ENCODE measurements around the gene PTPN20. TPM values are rescaled to one million over a fixed set of nuclear protein-coding genes. Genes with fewer than 3 reads are reported as not detected.
"Not testable (repeated sequence)": the region's sequence is repeated elsewhere in the genome, so short reads cannot be mapped to it uniquely, and the experiment has no call there.

The PTPN20 gene
- total RNA-seq, 4 donors from 2014 or later, result 0.24 to 4.8 (median 0.95) TPM; not detected in 1

GRCh38 chr10:46948687-46949518 lies 37.7 kb downstream of the PTPN20 start:
- not testable (repeated sequence) for ATAC-seq (ENCODE audit: low FRiP score); DNase-seq (ENCODE audit: low spot score)

GRCh38 chr10:46952540-46952939 lies 41.3 kb downstream of the PTPN20 start:
- not testable (repeated sequence) for ATAC-seq (ENCODE audit: low FRiP score); DNase-seq (ENCODE audit: low spot score)

DNA sequence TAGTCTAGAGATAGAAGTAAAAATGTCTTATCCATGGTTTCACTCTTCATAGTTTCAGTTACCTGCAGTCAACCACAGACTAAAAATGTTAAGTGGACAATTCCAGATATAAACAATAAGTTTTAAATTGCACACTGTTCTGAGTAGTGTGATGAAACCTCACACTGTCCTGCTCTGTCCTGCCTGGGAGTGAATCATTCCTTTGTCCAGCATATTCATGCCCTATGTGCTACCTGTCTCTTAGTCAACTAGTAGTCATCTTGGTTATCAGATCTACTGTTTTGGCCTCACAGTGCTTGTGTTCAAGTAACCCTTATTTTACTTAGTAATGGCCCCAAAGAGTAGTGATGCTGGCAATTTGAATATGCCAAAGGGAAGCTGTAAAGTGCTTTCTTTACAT lies 49.5 kb downstream of the PTPN20 start:
- DNase-seq (ENCODE audit: low spot score); ATAC-seq (ENCODE audit: low FRiP score): not testable (repeated sequence)

GRCh38 chr10:46963356-46963755 lies 52.1 kb downstream of the PTPN20 start:
- ATAC-seq (ENCODE audit: low FRiP score); DNase-seq (ENCODE audit: low spot score): not testable (repeated sequence)

GRCh38 chr10:46967013-46967412 lies 55.8 kb downstream of the PTPN20 start:
- DNase-seq (ENCODE audit: low spot score); ATAC-seq (ENCODE audit: low FRiP score): not testable (repeated sequence)

DNA sequence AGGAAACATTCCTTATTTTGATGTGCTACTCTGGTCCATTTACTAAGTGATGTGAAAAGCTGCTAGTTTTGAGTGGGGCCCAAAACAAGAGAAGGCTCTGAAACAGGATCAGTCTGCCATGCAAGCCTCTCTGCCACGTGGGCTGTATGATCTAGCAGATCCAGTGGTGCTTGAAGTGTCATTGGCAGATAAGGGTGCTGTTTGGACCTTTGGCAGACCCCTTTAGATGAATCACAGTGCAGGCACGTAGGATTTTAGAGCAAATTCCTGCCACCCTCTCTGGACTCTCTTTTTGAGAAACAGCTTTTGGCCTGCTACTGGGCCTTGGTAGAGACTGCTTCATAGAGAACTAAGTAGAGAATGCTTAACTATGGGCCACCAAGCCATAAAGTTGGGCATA lies 69.0 kb downstream of the PTPN20 start:
- not testable (repeated sequence) for ATAC-seq (ENCODE audit: low FRiP score); DNase-seq (ENCODE audit: low spot score)

DNA sequence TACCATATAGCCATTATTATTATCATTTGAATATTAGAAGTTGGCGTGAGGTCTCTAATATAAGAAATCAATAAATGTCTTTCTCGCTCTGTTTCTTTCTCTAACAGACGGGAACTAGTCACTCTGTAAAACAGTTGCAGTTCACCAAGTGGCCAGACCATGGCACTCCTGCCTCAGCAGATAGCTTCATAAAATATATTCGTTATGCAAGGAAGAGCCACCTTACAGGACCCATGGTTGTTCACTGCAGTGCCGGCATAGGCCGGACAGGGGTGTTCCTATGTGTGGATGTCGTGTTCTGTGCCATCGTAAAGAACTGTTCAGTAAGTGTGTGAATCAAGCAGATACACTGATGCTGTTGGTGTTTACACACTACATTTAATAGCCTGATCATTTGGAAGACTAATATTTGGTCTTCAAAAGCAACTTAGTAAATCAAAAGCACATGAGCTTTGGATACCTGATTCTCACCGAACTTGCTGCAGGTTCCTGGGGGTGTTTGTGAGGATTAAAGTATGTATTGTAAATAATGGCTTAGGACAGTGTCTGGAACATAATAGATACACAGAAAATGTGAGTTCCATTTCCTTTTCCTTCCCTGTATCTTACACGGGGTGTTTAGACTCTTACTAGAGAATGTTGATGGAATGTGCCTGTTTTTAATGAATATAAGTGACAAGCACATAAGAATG lies 76.2 kb downstream of the PTPN20 start:
- ATAC-seq (ENCODE audit: low FRiP score), result peak; percentile 91
- DNase-seq (ENCODE audit: low spot score), result not testable (repeated sequence)

DNA sequence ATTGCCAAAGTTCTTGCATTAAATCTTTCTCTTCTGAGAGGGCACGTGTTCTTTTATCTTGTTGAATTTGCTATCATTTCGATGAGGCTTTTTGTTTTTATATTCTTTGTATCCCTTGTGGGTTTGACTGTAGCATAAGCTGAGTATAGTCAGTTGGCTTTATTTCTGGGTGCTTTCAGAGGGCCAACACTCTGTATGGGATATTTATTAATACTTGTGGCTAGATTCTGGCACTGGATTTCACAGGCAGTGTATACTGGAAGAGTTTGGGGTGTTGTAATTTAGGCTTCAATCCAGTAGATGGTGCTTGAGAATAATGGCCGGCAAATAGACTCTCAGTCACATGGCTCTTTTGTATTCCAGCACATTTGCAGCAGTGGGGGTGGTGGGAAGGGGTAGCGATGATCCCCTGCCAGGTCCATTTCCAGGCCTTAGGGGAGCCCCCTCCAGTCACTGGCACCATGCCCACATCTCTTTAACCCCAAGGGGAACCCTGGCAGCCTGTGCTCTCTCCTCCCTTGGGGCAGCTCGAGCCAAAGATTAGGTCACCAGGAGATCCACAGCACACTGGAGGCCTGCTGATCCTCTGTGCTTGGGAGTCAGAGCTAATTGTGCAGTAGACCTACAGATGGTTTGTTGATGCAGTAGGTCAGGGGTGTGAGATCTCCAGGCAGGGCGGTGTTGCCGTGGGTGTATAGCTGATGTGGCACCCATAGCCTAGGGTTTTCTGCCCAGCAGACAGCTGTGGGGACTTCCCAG lies 81.8 kb downstream of the PTPN20 start:
- no peak for TF ChIP-seq CTCF (IDR thresholded peaks at IDR 0.05)
- DNase-seq (ENCODE audit: low spot score) (no peak), ATAC-seq (ENCODE audit: low FRiP score) (peak; percentile 51)

DNA sequence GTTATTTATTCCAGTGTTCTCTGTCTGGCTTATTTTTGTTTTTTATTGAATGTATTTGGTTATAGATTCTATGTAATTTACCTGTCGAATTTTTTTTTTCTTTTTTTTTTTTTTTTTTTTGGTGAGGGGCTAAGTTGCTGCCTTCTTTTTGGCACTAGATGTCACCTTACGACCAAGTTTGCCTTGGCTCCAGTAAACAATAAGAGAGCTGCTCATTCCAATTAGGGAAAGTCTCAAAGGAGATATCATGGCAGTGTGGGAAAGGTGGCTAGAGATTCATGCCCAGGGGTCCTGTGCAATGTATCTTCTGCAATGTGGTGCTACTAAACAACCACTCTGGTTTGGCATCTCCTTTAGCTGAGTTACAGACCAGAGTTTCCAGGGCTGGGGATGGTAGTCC lies 84.0 kb downstream of the PTPN20 start:
- no peak for TF ChIP-seq CTCF (IDR thresholded peaks at IDR 0.05)
- ATAC-seq (ENCODE audit: low FRiP score) (no peak), DNase-seq (ENCODE audit: low spot score) (no peak)

DNA sequence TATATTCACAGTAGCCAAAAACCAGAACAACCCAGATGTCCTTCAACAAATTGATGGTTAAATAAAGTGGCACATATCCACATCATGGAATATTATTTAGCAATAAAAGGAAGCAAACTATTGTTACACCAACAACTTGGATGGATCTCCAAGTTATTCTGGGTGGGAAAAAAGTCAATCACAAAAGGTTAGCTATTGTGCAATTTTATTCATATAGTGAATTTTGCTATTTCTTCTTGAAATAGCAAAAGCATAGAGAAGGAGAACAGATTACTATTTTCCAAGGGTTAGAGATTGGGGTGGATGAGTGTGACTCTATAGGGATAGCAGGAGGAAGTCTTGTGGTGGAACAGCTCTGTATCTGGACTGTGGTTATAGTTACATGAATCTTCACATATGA lies 87.0 kb downstream of the PTPN20 start:
- no peak for ATAC-seq (ENCODE audit: low FRiP score)

More for the DNA sequence above, 87.0 kb downstream of the PTPN20 start:
- DNase-seq (ENCODE audit: low spot score), result no peak
- no peak for TF ChIP-seq CTCF (IDR thresholded peaks at IDR 0.05)
